MM.1S (cell line): ENCODE measurements around the gene HDX.

ENCODE experiments used
- CTCF ChIP-seq: fragments of 300-600 bp; sonication (generic); IDR thresholded peaks from 2 replicates; pipeline ENCODE4 v1.5.1; 2016; ENCODE audit warnings: antibody characterized with exemption, low read length, mixed read lengths
- EZH2 ChIP-seq: fragments of 300-600 bp; sonication (generic); optimal IDR thresholded peaks from 2 replicates; pipeline ENCODE3; 2017; ENCODE audit warnings: low read depth, mild to moderate bottlenecking, antibody characterized with exemption, low read length, mixed read lengths

DNA sequence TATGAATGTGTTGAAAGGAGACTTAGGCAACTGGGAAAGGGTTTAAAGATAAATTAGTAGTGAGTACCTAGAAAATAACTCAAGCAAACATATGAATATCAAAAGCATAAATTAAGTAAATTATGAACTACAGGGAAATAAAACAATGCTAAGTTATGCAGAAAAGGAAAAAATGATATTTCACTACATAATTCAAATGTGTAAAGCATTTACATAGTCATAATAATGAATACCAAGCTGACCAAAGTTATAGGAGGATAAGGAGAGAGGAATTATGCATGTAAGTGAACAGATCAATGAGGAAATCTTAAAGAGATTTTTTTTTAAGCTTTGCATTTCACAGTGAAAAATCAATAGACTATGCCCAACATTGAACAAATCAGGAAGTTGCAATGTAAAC is 145.0 kb downstream of the HDX start:
- TF ChIP-seq CTCF = no peak
- no peak for TF ChIP-seq EZH2
